HK-2 (cell line): ENCODE data around the gene RAMP1.
"Not testable (repeated sequence)": the region's sequence is repeated elsewhere in the genome, so short reads cannot be mapped to it uniquely, and the experiment has no call there.

ENCODE experiments used
- DNase-seq: peaks from one replicate; pipeline ENCODE4 v3.0.0-alpha.2; 2018; ENCODE audit not compliant: unreplicated experiment

Gene RAMP1

GRCh38 chr2:237863689-237864443 is 4.4 kb downstream of the RAMP1 start:
- DNase-seq: no peak

GRCh38 chr2:237864444-237864931 is 5.1 kb downstream of the RAMP1 start:
- no peak for DNase-seq

GRCh38 chr2:237864940-237865622 is 5.7 kb downstream of the RAMP1 start:
- DNase-seq: peak; percentile 25

GRCh38 chr2:237865623-237866041 is 6.2 kb downstream of the RAMP1 start:
- no peak for DNase-seq

GRCh38 chr2:237866101-237866621 is 6.7 kb downstream of the RAMP1 start:
- peak; percentile 15 for DNase-seq

- no peak for DNase-seq
Observed at GRCh38 chr2:237867465-237867864, 8.0 kb downstream of the RAMP1 start.

- not testable (repeated sequence) for DNase-seq
Observed at GRCh38 chr2:237868074-237868473, 8.7 kb downstream of the RAMP1 start.

GRCh38 chr2:237868631-237869342 is 9.4 kb downstream of the RAMP1 start:
- no peak for DNase-seq

- DNase-seq: no peak
Observed at GRCh38 chr2:237869343-237870102, 10.1 kb downstream of the RAMP1 start.

GRCh38 chr2:237870126-237870525 is 10.7 kb downstream of the RAMP1 start:
- DNase-seq: no peak

GRCh38 chr2:237870754-237871651 is 11.6 kb downstream of the RAMP1 start:
- no peak for DNase-seq

- no peak for DNase-seq
Observed at GRCh38 chr2:237872178-237872887, 12.9 kb downstream of the RAMP1 start.

GRCh38 chr2:237873421-237873831 is 14.0 kb downstream of the RAMP1 start:
- DNase-seq: no peak

- no peak for DNase-seq
Observed at GRCh38 chr2:237873897-237874551, 14.6 kb downstream of the RAMP1 start.

- DNase-seq: peak; percentile 20
Observed at GRCh38 chr2:237874585-237875161, 15.2 kb downstream of the RAMP1 start.

GRCh38 chr2:237875256-237876060 is 16.0 kb downstream of the RAMP1 start:
- no peak for DNase-seq

- DNase-seq: no peak
Observed at GRCh38 chr2:237876061-237876526, 16.7 kb downstream of the RAMP1 start.

GRCh38 chr2:237876532-237876931 is 17.1 kb downstream of the RAMP1 start:
- no peak for DNase-seq
